GM12892 (cell line): ENCODE measurements around the gene EFCAB5.
"Not testable (repeated sequence)": the region's sequence is repeated elsewhere in the genome, so short reads cannot be mapped to it uniquely, and the experiment has no call there.

Experiments used
- DNase-seq: peaks from one replicate; pipeline ENCODE4 v3.0.0; 2011; ENCODE audit not compliant: insufficient read length
- FAIRE-seq: peaks from 2 replicates; lab custom pipeline; 2011; peaks lifted over from hg19 to GRCh38; lab: Jason Lieb, UNC
- POLR2A ChIP-seq: IDR thresholded peaks from 2 replicates; pipeline ENCODE4 v1.6.1; 2011; ENCODE audit warnings: low read depth, low read length, control low read depth
- POLR2AphosphoS5 ChIP-seq: IDR thresholded peaks from 2 replicates; pipeline ENCODE4 v1.6.1; 2011; ENCODE audit warnings: low read depth, low read length, control low read depth
- TAF1 ChIP-seq: IDR thresholded peaks from 2 replicates; pipeline ENCODE4 v1.6.1; 2011; ENCODE audit warnings: low read depth, mild to moderate bottlenecking, control low read depth, low read length, borderline replicate concordance

EFCAB5 gene

DNA sequence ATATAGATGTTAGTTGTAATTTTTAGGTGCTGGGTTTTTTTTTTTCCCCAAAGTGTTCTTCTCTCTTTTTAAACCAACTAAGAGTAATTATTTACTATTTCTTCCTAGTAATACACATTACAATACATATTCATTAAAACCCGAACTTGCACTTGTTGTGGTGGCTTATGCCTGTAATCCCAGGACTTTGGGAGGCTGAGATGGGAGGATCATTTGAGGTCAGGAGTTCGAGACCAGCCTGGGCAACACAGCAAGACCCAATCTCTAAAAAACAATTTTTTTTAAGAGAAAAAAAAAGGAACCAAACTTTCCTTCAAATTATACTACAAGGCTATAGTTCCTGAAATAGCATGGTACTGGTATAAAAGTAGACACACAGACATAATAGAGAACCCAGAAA, 3.8 kb downstream of the EFCAB5 start:
- FAIRE-seq = no peak
- no peak for DNase-seq
- TF ChIP-seq TAF1 = no peak
- no peak for TF ChIP-seq POLR2A
- no peak for TF ChIP-seq POLR2AphosphoS5

DNA sequence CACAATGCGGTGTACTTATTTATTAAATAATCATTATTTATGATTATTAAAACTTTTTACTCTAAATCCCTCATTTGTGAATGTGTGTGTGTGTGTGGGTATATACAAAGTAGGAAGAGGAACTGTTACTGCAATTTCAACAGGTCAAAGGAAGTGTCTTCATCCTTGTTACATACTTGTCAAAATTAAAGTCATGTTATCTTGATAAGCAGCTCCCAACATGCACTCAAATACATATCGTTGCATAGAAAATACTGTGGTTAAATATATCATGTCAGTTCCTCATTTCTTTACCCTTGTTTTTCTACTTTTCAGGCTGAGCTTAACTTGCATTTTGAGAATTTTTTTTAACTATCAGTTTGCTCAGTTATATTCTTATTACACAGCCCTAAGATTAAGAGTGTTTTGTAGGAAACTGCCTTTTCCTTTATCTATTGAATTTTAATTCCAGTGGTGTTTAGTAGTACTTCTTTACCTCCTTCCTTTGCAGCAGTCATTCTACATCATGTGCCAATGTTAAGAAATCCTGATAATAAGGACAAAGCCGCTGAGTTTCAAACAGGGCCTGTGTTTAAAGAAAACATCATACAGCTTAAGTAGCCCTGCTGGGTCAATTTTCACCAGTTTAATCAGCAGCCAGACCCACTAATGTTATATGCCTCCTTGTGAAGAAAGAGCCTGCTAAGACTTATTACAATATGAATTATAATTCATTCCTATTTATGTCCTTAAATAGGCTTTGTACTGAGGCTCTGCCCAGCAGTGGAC, 7.2 kb downstream of the EFCAB5 start:
- FAIRE-seq = peak; percentile 53
- TF ChIP-seq TAF1 = no peak
- TF ChIP-seq POLR2A = no peak
- TF ChIP-seq POLR2AphosphoS5 = no peak
- no peak for DNase-seq

DNA sequence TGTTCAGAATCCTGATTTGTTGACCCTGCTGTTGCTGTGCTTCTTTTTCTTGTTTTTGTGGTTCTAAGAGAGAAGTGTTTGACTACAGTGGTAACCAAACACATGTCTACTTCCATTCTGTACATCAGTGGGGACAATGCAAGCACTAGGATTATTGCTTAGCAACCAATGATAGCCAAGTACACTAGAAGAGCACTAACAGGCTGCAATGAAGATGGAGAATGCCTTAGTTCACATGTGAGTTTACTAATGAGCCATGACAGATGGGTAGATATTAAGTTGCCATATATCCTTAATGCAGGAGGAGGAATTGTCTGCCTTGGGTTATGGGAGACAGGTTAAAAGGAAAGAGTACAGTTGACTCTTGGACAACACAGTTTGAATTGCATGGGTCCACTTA, 8.3 kb downstream of the EFCAB5 start:
- FAIRE-seq = no peak
- DNase-seq = no peak
- no peak for TF ChIP-seq POLR2AphosphoS5
- TF ChIP-seq TAF1 = no peak
- no peak for TF ChIP-seq POLR2A

GRCh38 chr17:29954405-29954804, 13.0 kb downstream of the EFCAB5 start:
- FAIRE-seq = no peak

GRCh38 chr17:29956225-29956624, 14.8 kb downstream of the EFCAB5 start:
- TF ChIP-seq POLR2A (no peak), POLR2AphosphoS5 (no peak), TAF1 (no peak)
- DNase-seq = no peak
- FAIRE-seq = no peak

More at GRCh38 chr17:29954405-29954804, 13.0 kb downstream of the EFCAB5 start:
- no peak for TF ChIP-seq POLR2A
- no peak for TF ChIP-seq POLR2AphosphoS5
- TF ChIP-seq TAF1 = no peak
- no peak for DNase-seq

GRCh38 chr17:29957488-29957887, 16.1 kb downstream of the EFCAB5 start:
- peak; percentile 21 for FAIRE-seq
- DNase-seq = not testable (repeated sequence)

GRCh38 chr17:29958947-29959657, 17.7 kb downstream of the EFCAB5 start:
- FAIRE-seq = no peak
- no peak for TF ChIP-seq TAF1
- TF ChIP-seq POLR2A = no peak
- TF ChIP-seq POLR2AphosphoS5 = no peak
- DNase-seq = no peak

DNA sequence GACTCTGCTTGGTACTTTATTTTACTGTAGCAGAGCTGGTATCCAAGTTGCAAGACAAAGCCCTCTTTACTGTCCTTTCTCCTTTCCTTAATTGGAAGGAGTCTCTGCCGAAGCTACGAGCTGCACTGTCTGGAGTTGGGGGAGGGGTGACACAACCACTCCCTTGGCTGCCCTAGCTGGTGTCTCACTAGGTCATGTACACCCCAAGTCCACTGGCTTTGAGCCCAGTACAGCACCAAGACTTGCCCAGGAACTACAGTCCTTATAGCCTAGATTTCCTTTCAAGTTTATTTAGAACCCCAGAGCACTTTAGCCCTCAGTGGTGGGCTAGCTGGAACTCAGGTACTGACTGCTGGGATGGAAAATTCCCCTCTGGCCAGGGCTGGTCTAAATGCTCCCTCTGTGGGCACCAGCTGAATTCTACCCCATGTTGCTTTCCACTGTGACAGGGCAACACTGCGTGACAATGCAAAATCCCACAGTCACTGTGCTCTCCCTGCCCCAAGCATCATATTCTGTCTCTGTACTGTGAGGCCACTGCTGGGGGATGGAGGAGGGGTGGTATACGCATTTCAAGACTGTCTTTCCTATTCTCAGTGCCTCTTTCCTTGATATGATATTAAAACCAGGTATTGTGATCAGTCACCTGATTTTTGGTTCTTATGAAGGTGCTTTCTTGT, 18.4 kb downstream of the EFCAB5 start:
- DNase-seq = no peak
- FAIRE-seq = no peak
- TF ChIP-seq TAF1 (no peak), POLR2A (no peak), POLR2AphosphoS5 (no peak)

DNA sequence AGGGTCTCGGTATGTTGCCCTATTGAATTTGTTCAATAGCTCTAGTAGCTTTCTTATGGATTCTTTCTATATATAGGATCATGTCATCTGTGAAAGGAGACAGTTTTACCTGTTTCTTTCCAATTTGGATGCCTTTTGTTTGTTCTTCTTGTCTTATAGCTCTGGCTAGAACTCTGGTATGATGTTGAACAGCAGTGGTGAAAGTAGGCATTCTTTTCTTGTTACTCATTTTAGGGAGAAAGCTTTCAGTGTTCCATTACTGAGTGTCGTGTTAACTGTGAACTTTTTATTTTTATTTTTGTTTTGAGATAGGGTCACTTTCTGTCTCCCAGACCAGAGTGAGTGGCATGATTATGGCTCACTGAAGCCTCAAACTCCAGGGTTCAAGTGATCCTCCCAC, 21.2 kb downstream of the EFCAB5 start:
- TF ChIP-seq TAF1 = no peak
- no peak for TF ChIP-seq POLR2A
- TF ChIP-seq POLR2AphosphoS5 = no peak
- FAIRE-seq (no peak), DNase-seq (no peak)

DNA sequence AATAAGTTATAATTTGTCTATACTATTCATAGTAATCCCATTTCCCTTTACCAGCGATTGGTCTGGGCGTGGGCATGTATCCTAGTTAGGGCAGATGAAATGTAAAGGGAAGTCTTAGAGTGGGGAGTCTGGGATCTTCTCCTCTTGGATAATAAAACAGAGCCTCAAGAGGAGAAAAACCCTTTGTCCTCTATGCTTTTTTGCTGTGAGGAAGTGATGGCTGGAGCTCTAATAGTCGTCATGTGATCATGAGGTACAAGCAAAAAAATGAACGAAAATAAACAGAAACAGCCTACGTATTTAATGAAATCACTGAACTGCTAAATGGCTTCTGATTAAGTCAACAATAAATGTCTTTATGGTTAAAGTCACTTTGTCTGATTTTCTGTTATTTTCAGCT, 26.8 kb downstream of the EFCAB5 start:
- FAIRE-seq = no peak
- TF ChIP-seq TAF1 (no peak), POLR2AphosphoS5 (no peak), POLR2A (no peak)
- no peak for DNase-seq

DNA sequence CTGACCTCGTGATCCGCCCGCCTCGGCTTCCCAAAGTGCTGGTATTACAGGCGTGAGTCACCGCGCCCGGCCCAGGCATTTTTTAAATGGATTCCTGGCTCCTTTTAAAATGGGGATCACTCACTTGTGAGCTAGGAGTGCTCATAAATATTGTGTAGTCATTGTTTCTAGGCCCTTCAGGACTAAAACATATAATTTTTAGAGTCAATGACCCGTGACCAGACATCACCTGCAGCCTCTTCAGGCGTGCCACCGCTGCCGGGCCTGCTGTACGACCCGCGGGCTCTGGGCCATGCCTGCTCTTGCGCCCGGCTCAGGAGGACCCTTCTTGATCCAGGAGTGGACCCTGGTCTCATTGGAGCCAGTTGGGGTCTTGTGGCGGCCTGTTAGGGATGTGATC, 30.8 kb downstream of the EFCAB5 start:
- DNase-seq (no peak), FAIRE-seq (no peak)
- TF ChIP-seq POLR2A = no peak
- no peak for TF ChIP-seq TAF1
- no peak for TF ChIP-seq POLR2AphosphoS5
